ENCODE measurements around the gene SH3TC1.

Gene SH3TC1

DNA sequence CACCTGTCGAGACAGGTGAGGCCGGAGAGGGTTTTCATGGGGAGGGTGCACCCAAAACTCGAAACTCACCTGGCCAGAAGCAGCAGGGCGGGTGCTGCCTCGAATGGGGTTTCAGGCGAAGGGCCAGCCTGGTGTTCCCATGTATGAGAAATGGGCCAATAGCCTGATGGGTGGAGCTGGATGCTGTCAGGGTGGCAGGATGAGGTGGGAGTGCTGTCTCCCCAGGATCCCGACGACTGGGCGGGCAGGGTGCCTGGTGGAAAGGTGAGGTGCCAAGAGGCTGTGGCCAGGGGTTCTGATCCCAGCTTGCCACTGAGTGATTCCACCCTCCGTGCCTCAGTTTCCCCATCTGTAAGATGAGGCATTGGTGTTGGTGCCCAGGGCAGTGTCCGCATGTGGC, 16.8 kb upstream of the SH3TC1 start:
- Mint-ChIP-seq H3K27me3 (no peaks in the 10 kb centered on the region), H3K4me1 (ENCODE audit: low read depth) (no peaks in the 10 kb centered on the region), H3K4me3 (no peak overlapping the region), H3K9me3 (no peaks in the 10 kb centered on the region), H3K36me3 (ENCODE audit: low read depth) (no peaks in the 10 kb centered on the region), H3K27ac (no peak overlapping the region)
- no peak for DNase-seq

DNA sequence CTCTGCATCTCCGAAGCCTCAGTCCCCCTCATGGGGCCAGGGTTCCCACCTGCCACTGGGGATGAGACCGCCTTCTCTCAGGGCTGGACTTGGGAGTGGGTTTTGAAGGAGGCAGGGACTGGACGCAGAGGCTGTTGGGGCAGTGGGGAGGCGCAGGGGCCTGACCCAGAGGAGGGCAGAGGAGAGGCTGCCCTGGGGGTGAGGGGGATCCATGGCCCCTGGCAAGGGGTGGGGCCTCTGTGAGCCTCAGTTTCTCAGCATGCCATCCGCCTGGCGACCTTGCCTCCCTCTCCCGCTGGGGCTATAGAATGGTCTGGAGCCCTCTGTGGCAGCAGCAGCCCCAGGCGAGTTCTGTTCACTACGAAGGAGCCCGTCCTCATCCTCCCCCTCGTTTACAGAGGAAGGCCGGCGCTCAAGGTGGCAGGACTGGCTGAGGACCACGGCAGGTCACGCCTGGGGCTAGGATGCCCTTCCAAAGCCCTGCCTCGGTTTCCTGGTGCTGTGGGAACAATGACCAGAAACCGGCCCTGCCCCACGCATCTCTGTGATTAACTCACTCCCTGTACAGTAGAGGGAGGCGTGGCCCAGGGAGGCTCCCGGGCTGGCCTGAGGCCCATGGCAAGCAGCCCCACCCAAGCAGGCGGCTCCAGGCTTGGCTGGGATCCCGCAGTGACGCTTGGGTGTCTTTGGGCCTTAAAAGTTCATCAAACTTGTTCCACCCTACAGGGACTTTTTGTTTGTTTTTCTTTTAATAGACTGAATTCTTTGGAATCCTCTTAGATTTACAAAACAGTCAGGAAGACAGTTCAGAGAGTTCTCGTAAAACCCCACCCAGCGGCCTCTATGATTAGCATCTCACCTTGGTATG, 16.0 kb upstream of the SH3TC1 start:
- H3K27me3 Mint-ChIP-seq: no peaks in the 10 kb centered on the region
- no peak for DNase-seq
- no peak overlapping the region for H3K27ac Mint-ChIP-seq
- H3K4me1 Mint-ChIP-seq (ENCODE audit: low read depth): no peaks in the 10 kb centered on the region
- H3K36me3 Mint-ChIP-seq (ENCODE audit: low read depth): no peaks in the 10 kb centered on the region
- H3K4me3 Mint-ChIP-seq: no peak overlapping the region
- H3K9me3 Mint-ChIP-seq: no peaks in the 10 kb centered on the region

DNA sequence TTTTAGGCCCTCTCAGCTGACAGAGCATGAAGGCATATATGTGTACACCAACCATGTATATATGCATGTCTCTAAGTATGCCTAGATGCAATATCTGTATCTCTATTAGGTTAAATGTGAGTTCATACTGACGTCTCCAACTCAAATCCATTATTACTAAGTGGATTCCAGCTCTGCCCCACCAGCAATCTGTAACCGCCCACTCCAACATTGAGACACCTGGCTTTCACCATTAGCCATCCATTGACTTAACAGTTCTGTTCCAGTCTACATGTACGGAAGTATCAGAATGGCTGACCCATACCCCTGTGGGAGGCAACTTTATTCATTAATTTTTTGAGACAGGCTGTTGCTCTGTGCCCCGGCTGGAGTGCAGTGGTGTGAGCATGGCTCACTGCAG, 15.0 kb upstream of the SH3TC1 start:
- DNase-seq: no peak
- Mint-ChIP-seq H3K27ac (no peak overlapping the region), H3K9me3 (no peaks in the 10 kb centered on the region), H3K4me3 (no peak overlapping the region), H3K27me3 (no peaks in the 10 kb centered on the region), H3K4me1 (ENCODE audit: low read depth) (no peaks in the 10 kb centered on the region), H3K36me3 (ENCODE audit: low read depth) (no peaks in the 10 kb centered on the region)

DNA sequence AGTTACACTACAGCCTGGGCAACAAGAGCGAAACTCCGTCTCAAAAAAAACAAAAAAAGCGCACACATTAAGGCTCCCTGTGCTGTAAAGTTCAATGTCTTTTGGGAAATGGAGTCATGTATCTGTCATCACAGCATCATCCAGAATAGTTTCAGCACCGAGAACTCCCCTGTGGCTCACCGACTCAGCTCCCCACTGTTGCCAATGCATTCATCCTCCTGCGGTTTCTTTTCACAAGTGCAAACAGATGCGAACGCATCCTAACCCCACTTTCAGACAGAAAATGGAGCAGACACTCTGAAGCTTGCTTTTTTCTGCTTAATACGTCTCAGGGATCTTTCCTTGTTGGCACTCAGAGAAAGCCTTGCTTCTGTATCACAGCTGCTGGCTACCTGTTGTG, 13.8 kb upstream of the SH3TC1 start:
- Mint-ChIP-seq H3K4me3 (no peak overlapping the region), H3K27ac (no peak overlapping the region), H3K27me3 (no peaks in the 10 kb centered on the region), H3K36me3 (ENCODE audit: low read depth) (no peaks in the 10 kb centered on the region), H3K9me3 (no peaks in the 10 kb centered on the region), H3K4me1 (ENCODE audit: low read depth) (no peaks in the 10 kb centered on the region)
- DNase-seq: no peak

DNA sequence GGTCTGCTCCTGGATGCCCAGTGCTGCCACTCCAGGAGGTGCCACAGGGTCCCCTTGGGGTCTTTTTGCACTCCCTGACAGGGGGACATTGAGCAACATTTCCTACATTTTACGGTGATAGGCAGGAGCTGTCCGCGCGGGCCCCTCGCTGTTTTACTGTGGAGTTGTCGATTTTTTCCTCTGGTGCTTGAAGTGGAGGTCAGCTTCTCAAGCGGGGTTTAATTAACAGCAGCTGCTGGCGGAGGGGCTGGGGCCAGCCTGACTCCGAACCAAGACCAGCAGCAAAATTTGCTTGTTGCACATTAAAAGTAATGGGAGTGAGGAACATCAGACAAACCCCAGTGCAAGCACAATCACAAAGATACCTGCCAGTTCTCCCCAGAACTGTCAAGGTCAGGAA, 13.2 kb upstream of the SH3TC1 start:
- no peak overlapping the region for H3K27ac Mint-ChIP-seq
- no peak for DNase-seq
- H3K9me3 Mint-ChIP-seq: no peaks in the 10 kb centered on the region
- no peaks in the 10 kb centered on the region for H3K27me3 Mint-ChIP-seq
- no peak overlapping the region for H3K4me3 Mint-ChIP-seq
- no peaks in the 10 kb centered on the region for H3K4me1 Mint-ChIP-seq (ENCODE audit: low read depth)
- H3K36me3 Mint-ChIP-seq (ENCODE audit: low read depth): no peaks in the 10 kb centered on the region

DNA sequence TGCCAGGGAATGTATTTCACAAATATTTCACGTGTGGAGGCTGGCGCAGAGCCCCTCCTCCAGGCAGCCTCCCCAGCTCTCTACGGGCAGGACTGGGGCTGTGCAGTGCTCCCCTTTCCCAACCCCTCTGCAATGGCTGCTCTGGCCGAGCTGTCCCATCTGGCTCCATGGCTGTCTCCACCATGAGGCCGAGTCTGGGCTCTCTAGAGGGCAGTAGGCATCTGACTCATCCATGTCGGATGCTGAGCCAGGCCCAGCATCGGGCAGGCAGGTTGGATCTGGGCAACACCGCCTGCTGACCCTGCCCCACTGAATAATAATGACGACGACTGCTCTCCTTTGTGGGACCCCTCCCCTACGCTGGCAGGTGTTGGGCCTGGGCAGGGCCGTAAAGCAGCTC, 11.0 kb upstream of the SH3TC1 start:
- Mint-ChIP-seq H3K9me3 (no peaks in the 10 kb centered on the region), H3K27ac (no peak overlapping the region), H3K4me1 (ENCODE audit: low read depth) (no peaks in the 10 kb centered on the region), H3K27me3 (no peaks in the 10 kb centered on the region), H3K36me3 (ENCODE audit: low read depth) (no peaks in the 10 kb centered on the region), H3K4me3 (no peak overlapping the region)
- no peak for DNase-seq

DNA sequence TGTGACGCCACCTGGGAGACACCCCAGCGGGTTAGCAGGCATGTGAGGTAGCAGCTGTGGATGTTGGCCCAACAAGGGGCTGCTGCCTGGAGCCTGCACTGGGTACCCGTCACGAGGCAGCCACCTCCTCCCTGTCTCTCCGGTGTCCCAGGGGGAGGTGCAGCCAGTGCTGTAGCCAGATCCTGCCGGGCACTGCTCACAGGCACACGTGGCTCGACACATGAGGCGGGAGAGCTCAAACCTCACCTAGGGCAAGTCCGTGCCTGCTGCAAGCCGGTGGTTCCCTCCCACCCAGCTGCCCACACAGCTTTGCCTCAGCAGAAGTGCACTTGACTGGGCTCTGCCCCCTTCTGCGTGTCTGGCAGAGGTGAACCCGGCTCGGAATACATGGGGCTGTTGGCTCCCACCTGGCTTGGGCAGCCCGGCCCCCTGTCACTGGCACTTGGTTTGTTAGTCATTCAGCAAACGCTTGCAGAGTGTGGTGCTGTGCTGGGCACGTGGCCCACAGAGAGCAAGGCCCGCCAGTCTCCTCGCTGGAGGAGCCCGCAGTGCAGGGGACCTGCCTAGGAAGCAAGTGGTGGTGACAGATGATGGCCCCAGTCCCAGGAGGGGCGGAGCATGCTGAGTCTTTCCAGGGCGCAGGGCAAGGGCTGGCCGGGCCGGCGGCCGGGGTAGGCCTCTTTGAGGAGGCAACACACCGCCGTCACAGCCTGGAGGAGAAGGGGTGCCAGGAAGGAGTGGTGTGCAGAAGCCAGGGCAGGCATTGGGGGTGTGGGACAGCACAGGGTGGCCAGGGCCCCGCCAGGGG, 10.1 kb upstream of the SH3TC1 start:
- H3K4me3 Mint-ChIP-seq: no peak overlapping the region
- no peaks in the 10 kb centered on the region for H3K36me3 Mint-ChIP-seq (ENCODE audit: low read depth)
- H3K27ac Mint-ChIP-seq: no peak overlapping the region
- no peaks in the 10 kb centered on the region for H3K4me1 Mint-ChIP-seq (ENCODE audit: low read depth)
- H3K9me3 Mint-ChIP-seq: no peaks in the 10 kb centered on the region
- no peak for DNase-seq
- H3K27me3 Mint-ChIP-seq: no peaks in the 10 kb centered on the region

DNA sequence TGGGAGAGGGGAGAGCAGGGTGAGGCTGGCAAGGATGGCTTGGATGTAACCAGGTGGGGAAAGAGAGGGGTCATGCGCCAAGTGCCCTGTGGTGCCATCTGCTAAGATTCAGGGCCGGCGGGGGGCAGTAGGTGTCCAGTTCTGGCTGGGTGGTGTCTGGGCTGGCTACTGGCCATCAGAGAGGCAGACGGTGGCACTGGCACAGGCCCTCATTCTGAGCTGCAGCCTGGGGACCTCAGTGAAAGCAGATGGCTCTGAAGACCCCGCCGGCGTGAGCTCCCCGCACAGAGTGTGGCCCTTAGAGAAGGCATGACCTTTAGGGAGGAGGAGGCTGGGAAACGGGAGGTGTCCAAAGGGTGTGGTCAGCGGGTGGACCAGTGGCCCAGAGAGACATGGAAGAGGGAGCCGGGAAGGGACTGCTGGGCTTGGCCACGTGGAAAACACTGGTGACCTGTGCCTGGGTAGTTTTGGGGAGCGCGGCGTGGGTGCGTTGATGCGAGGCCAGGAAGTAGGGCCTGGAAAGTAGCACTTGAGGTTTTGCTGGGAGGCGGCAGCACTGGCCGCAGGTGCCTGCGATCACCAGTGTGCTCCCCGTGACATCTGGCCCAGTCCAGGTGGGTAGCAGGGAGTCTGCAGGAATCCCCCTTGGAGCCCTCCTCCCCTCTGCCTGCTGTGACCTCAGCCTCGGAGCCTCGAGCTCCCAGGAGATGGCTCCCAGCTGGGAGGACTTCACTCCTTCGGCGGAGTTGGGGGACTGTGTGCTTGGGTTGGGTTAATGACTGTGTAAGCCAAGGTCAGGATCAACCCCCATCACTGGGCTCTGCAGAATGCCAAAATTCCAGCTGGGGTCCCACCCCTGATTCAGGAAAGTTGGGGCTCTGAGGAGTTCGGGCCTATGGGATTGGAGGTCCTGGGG, 9.3 kb upstream of the SH3TC1 start:
- no peaks in the 10 kb centered on the region for H3K36me3 Mint-ChIP-seq (ENCODE audit: low read depth)
- H3K27ac Mint-ChIP-seq: no peak overlapping the region
- DNase-seq: no peak
- H3K4me1 Mint-ChIP-seq (ENCODE audit: low read depth): no peaks in the 10 kb centered on the region
- no peak overlapping the region for H3K4me3 Mint-ChIP-seq
- H3K27me3 Mint-ChIP-seq: no peaks in the 10 kb centered on the region
- H3K9me3 Mint-ChIP-seq: no peaks in the 10 kb centered on the region

DNA sequence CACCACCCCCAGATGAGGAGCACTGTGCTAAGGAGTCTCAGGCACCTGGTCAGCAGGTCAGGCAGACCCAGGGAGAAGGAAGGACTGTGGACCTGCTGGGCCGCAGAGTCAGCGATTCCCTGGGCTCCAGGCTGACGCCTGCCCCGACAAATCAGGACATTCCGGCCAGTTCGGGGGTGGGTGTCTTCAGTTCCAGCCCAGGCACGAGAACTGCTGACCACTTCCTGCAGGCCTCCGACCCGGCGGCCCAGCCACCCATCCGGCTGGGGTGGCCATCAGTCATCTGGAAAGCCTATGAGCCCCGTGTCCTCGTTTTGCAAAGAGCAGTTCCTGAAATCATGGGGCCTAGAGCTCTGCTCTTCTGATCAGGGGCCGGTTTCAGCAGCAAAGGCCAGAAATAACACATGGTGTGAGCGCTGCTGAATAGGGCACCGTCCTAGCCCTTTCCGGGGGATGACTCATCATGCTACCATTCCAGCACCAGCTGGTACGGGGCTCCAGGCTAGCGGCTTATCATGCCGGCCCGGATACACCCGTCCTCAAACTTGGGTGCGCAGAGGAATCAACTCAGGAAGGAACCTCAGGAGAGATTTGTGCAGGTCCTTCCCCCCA, 7.8 kb upstream of the SH3TC1 start:
- Mint-ChIP-seq H3K27me3 (no peaks in the 10 kb centered on the region), H3K27ac (no peak overlapping the region), H3K36me3 (ENCODE audit: low read depth) (no peaks in the 10 kb centered on the region)

DNA sequence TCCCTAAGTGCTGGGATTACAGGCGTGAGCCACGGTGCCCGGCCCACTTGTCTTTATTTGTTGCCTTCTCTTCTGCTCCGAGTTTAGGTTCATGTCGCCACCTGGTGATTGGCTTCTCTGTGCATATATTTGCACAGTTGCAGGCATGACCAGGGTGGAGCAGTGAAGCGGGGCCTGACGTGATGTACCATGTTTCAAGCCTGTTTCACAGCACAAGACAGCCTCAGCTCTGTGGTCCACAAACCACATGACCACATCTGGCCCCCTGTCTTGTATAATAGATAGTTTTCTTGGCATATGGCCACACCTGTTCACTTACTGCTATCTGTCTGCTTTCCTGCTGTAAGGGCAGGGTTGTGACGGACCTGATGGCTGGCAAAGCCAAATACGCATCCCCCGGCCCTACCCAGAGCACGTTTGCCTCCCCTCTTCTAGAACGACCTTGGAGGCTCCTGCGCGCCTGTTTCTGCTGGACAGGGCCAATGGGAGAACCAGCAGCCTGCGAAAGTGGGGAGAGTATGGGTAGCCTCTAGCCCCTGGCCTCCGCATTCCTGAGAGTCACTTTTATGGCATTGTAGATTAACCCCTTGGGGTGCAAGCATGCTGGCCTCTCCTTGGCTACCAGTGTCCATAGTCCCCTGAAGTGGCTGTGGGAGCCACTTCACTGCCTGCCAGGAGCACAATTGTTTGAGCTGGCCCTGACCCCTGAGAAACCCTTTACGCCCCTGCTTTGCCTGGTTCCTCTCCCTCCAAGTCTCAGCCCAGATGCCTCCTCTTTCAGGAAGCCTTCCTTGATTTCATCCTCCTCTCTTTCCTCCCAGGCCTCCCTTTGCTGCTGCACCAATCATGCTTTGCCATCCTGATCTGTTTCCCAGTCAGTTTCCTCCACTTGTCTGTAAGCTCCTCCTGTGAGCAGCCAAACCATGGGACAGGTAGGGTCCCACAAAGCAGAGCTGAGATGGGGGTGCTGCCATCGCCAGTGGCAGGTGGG, 6.0 kb upstream of the SH3TC1 start:
- H3K9me3 Mint-ChIP-seq: no peaks in the 10 kb centered on the region
- H3K27ac Mint-ChIP-seq: no peak overlapping the region
- no peaks in the 10 kb centered on the region for H3K27me3 Mint-ChIP-seq
- no peak for DNase-seq
- no peaks in the 10 kb centered on the region for H3K36me3 Mint-ChIP-seq (ENCODE audit: low read depth)
- H3K4me3 Mint-ChIP-seq: no peak overlapping the region
- no peaks in the 10 kb centered on the region for H3K4me1 Mint-ChIP-seq (ENCODE audit: low read depth)

More for the DNA sequence above, 7.8 kb upstream of the SH3TC1 start:
- no peak for DNase-seq
- H3K9me3 Mint-ChIP-seq: no peaks in the 10 kb centered on the region
- H3K4me3 Mint-ChIP-seq: no peak overlapping the region
- no peaks in the 10 kb centered on the region for H3K4me1 Mint-ChIP-seq (ENCODE audit: low read depth)

DNA sequence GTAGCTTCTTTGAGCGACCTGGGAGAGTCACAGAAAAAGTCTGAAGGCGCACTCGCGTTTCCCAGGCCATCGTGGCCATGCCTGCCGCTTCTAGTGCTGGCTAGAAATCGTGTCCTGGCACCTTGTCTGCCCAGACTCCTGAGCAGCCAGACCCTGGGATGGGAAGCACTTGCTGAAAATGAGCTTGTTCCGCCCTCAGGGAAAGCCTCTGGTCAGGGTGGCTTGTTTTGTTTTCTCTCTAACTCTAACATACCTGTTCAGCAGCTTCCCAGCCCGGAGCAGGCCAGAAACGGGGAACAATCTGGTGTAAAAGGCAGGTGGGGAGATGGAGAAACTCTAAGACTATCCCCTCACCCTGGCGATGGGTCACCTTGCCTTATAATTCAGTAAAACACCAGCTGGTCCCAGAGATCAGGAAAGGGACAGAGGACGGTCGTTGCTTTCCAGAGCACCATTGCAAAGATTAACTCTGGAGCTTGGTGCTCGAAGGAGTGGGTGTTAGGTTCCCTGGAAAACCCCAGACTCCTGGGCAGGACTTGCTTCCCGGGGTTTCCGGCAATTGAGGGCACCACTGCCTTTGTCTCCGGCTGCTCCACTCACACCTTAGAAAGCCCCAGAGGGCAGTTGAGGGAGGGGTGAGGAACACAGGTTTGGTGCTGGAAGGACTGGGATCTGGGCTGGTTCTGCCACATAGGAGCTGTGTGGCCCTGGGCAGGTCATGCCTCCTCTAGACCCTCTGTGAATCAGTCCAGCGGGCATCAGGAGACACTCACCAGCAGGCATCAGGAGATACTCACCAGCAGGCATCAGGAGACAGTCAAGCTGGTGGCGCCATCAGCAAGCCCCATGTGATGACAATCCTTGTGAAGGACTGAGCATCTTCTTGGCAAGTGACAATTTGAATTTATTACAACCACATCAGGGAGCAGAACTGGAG, 4.5 kb upstream of the SH3TC1 start:
- H3K27ac Mint-ChIP-seq: no peak overlapping the region
- H3K27me3 Mint-ChIP-seq: no peaks in the 10 kb centered on the region
- H3K4me3 Mint-ChIP-seq: no peak overlapping the region
- peaks cover 13% of the 10 kb centered on the region for H3K4me1 Mint-ChIP-seq (ENCODE audit: low read depth)
- H3K36me3 Mint-ChIP-seq (ENCODE audit: low read depth): no peaks in the 10 kb centered on the region
- no peaks in the 10 kb centered on the region for H3K9me3 Mint-ChIP-seq
- no peak for DNase-seq

DNA sequence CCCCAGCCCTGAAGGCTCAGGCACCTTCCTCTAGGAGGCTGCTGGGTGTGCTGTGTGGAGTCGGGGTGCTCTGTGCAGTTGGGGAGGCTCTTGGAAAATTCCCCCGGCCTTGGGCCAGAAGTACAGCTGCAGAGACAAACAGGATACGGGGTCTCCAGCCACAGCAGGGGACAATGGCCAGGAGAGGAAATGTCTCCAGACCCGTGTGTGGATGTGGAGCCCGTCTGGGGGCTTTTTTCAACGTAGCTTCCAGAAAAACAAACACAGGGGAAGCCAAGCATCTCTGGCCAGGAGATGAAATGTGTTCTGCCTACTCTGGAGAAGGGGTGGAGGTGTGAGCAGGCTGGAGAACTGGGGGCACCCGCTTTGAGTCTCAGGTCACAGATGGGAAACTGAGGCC, 3.7 kb upstream of the SH3TC1 start:
- H3K4me3 Mint-ChIP-seq: no peak overlapping the region
- H3K9me3 Mint-ChIP-seq: no peaks in the 10 kb centered on the region
- DNase-seq: no peak
- H3K4me1 Mint-ChIP-seq (ENCODE audit: low read depth): peaks cover 21% of the 10 kb centered on the region
- no peak overlapping the region for H3K27ac Mint-ChIP-seq
- no peaks in the 10 kb centered on the region for H3K36me3 Mint-ChIP-seq (ENCODE audit: low read depth)
- H3K27me3 Mint-ChIP-seq: no peaks in the 10 kb centered on the region
